Breast epithelium (tissue), 4 donors: Measurements from ENCODE around the gene TNFRSF6B. TPM values are rescaled to one million over a fixed set of nuclear protein-coding genes. Genes with fewer than 3 reads are reported as not detected.

ENCODE experiments used
- DNase-seq, 2 donors: peaks; one replicate each; pipeline ENCODE4 v3.0.0-alpha.2; 2019; ENCODE audit warnings: low spot score in 2 of 2
- H3K27ac ChIP-seq, 2 donors: fragments of 200-600 bp; sonication (generic) in 1 of 2; one replicate each; pipeline ENCODE4 v1.5.1; 2016 to 2019; ENCODE audit warnings: mild to moderate bottlenecking in 1 of 2
- H3K27me3 ChIP-seq, 2 donors: fragments of 200-600 bp; sonication (generic) in 1 of 2; one replicate each; pipeline versions ENCODE4 v1.5.1 to v1.6.0; 2017 to 2019; ENCODE audit warnings: control low read depth in 1 of 2, mild to moderate bottlenecking in 1 of 2
- H3K36me3 ChIP-seq: fragments of 200-600 bp; one replicate; pipeline ENCODE4 v1.5.1; 2019
- H3K4me1 ChIP-seq, 2 donors: fragments of 200-600 bp; sonication (generic); one replicate each; pipeline ENCODE4 v1.5.1; 2016 to 2019; ENCODE audit warnings: control low read depth in 1 of 2
- H3K4me3 ChIP-seq, 3 donors: fragments of 200-600 bp; sonication (generic); 1 replicate in 2 of 3; 2 replicates in 1 of 3; pipeline ENCODE4 v1.5.1; 2016 to 2019; ENCODE audit warnings: mild to moderate bottlenecking in 3 of 3, moderate library complexity in 2 of 3
- H3K9me3 ChIP-seq, 2 donors: fragments of 200-600 bp; sonication (generic) in 1 of 2; one replicate each; pipeline ENCODE4 v1.5.1; 2016 to 2019; ENCODE audit warnings: control low read depth in 1 of 2
- CTCF ChIP-seq, 3 donors: fragments of 450-650 bp; IDR thresholded peaks; one replicate each; pipeline ENCODE4 v1.5.1; 2016 to 2017; ENCODE audit warnings: antibody characterized with exemption in 3 of 3, mild to moderate bottlenecking in 3 of 3, moderate library complexity in 3 of 3
- POLR2A ChIP-seq: fragments of 450-650 bp; IDR thresholded peaks from one replicate; pipeline ENCODE4 v1.6.1; 2016; ENCODE audit warnings: antibody characterized with exemption, mild to moderate bottlenecking, moderate library complexity
- POLR2AphosphoS5 ChIP-seq, 3 donors: sonication (generic); formaldehyde crosslinking; IDR thresholded peaks; one replicate each; pipeline ENCODE4 v1.6.1; 2017; ENCODE audit warnings: antibody characterized with exemption in 3 of 3
- intact Hi-C: fragments of 100-400 bp; cut with DNase I; formaldehyde crosslinking; loops from one replicate; pipeline ENCODE4 v1.15.1; 2023; ENCODE audit warnings: low total_unique reads
- total RNA-seq, 3 donors: library from RNA; depleted of rRNA; stranded (reverse); fragments of >200 nt; gene quantifications; one replicate each; pipeline ENCODE4 v1.1.0, GENCODE V29; 2016

TNFRSF6B gene
- total RNA-seq, 3 donors from 2014 or later = 2.8 to 40.0 (median 7.4) TPM

GRCh38 chr20:63702751-63703470 is 6.5 kb downstream of the TNFRSF6B start:
- H3K27me3 ChIP-seq = no peaks in the 10 kb centered on the region
- peaks cover 13 to 14% of the 10 kb centered on the region in 2 donors for H3K4me1 ChIP-seq
- no peak for DNase-seq
- H3K27ac ChIP-seq = no peak overlapping the region
- intact Hi-C loops = no loop called here
- H3K9me3 ChIP-seq = no peaks in the 10 kb centered on the region
- H3K4me3 ChIP-seq = no peak overlapping the region
- TF ChIP-seq CTCF (IDR thresholded peaks at IDR 0.05) (no peak), POLR2AphosphoS5 (IDR thresholded peaks at IDR 0.05) (no peak)
- peaks cover 7% of the 10 kb centered on the region for H3K36me3 ChIP-seq

DNA sequence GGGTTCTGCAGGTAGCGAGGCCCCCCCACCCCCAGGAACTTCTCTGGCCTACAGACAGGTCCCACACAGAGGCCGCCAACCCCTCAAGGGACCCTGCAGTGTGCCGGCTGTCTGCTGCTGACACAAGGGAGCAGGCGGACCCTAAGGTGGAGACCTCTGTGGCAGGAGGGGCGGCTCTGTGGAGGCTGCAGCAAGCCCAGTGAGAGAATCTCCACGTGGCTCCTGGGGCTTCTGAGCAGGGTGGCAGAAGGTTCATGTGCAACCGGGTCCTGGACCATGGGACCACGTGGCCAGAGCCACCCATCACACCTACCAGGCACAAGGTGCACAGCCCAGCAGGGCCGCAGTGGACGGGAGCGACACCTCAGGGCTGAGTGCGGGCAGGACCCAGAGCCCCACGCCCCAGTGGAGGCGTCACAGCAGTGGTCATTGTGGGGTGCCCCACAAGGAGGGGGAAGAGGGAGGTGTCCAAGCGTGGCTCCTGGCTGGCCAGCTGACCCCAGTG is 7.1 kb downstream of the TNFRSF6B start:
- TF ChIP-seq POLR2AphosphoS5 (IDR thresholded peaks at IDR 0.05) (no peak), POLR2A (no peak), CTCF (IDR thresholded peaks at IDR 0.05) (no peak)
- no peaks in the 10 kb centered on the region for H3K27me3 ChIP-seq
- no peak overlapping the region for H3K4me3 ChIP-seq
- no peaks in the 10 kb centered on the region for H3K9me3 ChIP-seq
- H3K4me1 ChIP-seq = peaks cover 10 to 13% of the 10 kb centered on the region in 2 donors
- no peak overlapping the region for H3K27ac ChIP-seq
- intact Hi-C loops = no loop called here
- no peak for DNase-seq
- H3K36me3 ChIP-seq = peaks cover 7% of the 10 kb centered on the region

DNA sequence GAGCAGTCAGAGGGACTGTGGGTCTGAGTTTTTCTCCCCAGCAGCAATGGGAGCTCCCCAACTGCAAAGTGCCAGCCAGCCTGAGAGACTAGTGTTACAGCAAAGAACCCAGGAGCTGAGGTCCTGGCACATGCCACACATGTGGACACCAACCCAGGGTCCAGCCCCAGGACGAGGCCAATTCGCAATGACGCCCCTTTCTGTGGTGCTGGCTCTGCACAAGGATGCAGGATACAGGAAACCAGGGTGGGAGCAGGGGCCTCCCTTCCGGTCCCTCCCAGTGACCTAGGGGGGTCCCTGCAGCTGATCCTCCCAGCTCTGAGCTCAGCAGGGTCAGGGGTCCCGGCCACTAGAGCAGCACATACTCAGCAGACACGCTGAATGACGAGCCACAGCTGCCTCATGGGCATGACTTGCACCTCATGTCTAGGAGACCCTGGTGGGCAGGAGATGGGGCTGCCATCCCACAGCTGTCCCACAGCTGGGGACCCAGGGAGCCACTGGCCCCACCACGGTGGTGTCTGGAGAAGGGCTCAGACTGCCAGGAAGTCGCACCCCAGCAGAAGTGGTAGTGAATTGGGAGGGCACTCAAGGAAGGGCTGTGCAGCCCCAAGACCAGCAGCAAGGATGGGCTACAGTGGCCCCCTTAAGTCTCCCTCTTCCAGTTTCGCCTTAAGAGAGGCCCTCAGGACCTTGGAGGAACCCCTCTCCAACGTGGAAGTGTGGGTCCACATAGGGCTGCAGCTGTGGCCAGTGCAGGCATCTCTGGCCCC is 7.7 kb downstream of the TNFRSF6B start:
- Histone ChIP-seq H3K4me1 (peaks cover 10 to 13% of the 10 kb centered on the region in 2 donors), H3K27ac (no peak overlapping the region), H3K36me3 (peaks cover 7% of the 10 kb centered on the region), H3K27me3 (no peaks in the 10 kb centered on the region), H3K4me3 (no peak overlapping the region), H3K9me3 (no peaks in the 10 kb centered on the region)
- TF ChIP-seq POLR2AphosphoS5 (IDR thresholded peaks at IDR 0.05) = no peak
- TF ChIP-seq CTCF (IDR thresholded peaks at IDR 0.05) = no peak
- no peak for TF ChIP-seq POLR2A
- intact Hi-C loops = loop anchor here (2.0 kb wide), 1 partner anchor 17 kb away; no protein-coding TSS in a partner anchor
- no peak for DNase-seq

GRCh38 chr20:63704749-63705117 is 8.3 kb downstream of the TNFRSF6B start:
- no peaks in the 10 kb centered on the region for H3K9me3 ChIP-seq
- no peak for TF ChIP-seq POLR2A
- TF ChIP-seq CTCF (IDR thresholded peaks at IDR 0.05) = no peak
- no peak for TF ChIP-seq POLR2AphosphoS5 (IDR thresholded peaks at IDR 0.05)
- intact Hi-C loops = loop anchor here (2.0 kb wide), 1 partner anchor 16 kb away; no protein-coding TSS in a partner anchor
- no peak overlapping the region for H3K27ac ChIP-seq
- no peak overlapping the region for H3K4me3 ChIP-seq
- H3K4me1 ChIP-seq = peaks cover 7 to 13% of the 10 kb centered on the region in 2 donors
- DNase-seq = no peak
- H3K36me3 ChIP-seq = peaks cover 7% of the 10 kb centered on the region
- H3K27me3 ChIP-seq = no peaks in the 10 kb centered on the region
